GM12801 (cell line): ENCODE results near the gene STRN.

Experiments
- TF ChIP-seq, protein P1 (sequence below): IDR thresholded peaks from one replicate; pipeline ENCODE4 v1.5.1; 2011; ENCODE audit warnings: control low read depth; ENCODE audit not compliant: insufficient read length; ENCODE audit errors: extremely low read depth

The STRN gene

DNA sequence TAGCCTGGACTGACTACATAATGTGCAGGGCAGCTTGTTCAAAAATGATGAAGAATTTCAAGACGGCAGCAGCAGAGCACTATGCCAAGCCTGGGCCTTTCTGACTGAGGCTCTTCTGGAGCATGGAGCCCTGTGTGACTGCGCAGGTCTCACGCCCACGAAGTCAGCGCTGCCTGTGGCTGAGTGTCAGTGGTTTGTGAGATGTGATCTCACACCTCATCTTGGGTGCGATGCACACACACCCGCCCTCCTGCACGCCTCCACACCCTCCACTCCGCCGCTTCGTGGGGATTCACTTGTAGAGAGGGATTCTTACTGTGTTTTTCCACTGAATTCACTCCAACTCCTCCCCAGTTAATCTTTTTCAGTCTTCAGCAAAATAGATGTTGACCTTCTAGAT, 166.0 kb downstream of the STRN start:
- TF ChIP-seq, protein P1, sequence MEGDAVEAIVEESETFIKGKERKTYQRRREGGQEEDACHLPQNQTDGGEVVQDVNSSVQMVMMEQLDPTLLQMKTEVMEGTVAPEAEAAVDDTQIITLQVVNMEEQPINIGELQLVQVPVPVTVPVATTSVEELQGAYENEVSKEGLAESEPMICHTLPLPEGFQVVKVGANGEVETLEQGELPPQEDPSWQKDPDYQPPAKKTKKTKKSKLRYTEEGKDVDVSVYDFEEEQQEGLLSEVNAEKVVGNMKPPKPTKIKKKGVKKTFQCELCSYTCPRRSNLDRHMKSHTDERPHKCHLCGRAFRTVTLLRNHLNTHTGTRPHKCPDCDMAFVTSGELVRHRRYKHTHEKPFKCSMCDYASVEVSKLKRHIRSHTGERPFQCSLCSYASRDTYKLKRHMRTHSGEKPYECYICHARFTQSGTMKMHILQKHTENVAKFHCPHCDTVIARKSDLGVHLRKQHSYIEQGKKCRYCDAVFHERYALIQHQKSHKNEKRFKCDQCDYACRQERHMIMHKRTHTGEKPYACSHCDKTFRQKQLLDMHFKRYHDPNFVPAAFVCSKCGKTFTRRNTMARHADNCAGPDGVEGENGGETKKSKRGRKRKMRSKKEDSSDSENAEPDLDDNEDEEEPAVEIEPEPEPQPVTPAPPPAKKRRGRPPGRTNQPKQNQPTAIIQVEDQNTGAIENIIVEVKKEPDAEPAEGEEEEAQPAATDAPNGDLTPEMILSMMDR, result no peak

DNA sequence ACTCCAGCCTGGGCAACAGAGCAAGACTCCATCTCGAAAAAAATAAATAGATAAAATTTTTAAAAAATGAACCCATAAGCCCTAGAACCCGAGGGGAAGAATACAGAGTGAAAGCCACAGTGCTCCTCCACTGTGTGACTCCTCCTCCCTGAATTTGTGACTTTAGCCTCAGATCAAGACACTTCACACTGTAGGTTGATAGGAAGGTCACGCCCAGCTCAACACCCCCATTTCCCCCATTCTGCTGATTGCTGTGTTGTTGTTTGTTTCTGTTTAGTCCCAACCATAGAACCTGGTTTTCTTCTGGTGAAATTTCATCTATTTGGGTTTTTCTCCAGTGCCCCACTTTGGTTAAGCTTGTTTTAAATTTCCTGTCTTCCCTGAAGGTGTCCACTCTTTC, 167.6 kb downstream of the STRN start:
- TF ChIP-seq, protein P1, result no peak

DNA sequence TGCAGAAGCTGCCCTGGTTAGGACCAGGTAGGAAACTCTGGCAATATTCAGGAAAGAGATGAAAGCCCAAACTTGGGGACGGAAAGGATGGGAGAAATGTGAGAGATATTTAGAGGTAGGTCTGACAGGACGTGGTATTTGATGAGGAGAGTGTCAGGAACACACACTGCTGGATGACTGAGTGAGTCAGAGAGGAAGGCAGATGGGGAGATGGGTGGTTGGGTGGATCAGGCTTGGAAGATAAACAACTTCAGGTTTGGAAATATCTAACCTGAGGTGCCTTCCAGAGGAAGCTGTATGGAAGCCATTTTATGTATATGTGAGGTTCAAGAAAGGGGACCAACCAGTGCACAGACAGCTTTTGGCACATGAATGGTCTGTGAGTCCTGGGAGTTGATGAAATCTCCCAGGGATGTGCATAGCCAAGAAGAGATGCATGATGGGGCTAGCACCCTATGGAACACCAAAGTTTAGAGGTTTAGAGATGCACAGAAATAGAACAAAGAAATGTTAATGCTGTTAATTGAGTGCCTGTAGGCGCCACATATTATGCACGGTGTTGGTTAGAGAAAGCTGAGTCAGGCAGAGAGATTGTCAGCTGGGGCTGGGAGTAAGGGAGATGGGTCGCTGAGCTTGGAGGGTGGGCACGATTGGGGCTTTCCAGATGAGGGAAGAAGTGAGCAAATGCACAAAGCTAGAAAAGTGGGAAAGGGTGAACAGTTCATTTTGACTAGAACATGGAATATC, 168.8 kb downstream of the STRN start:
- TF ChIP-seq, protein P1, result no peak
